ENCODE results near the gene PCNT.

Gene PCNT

DNA sequence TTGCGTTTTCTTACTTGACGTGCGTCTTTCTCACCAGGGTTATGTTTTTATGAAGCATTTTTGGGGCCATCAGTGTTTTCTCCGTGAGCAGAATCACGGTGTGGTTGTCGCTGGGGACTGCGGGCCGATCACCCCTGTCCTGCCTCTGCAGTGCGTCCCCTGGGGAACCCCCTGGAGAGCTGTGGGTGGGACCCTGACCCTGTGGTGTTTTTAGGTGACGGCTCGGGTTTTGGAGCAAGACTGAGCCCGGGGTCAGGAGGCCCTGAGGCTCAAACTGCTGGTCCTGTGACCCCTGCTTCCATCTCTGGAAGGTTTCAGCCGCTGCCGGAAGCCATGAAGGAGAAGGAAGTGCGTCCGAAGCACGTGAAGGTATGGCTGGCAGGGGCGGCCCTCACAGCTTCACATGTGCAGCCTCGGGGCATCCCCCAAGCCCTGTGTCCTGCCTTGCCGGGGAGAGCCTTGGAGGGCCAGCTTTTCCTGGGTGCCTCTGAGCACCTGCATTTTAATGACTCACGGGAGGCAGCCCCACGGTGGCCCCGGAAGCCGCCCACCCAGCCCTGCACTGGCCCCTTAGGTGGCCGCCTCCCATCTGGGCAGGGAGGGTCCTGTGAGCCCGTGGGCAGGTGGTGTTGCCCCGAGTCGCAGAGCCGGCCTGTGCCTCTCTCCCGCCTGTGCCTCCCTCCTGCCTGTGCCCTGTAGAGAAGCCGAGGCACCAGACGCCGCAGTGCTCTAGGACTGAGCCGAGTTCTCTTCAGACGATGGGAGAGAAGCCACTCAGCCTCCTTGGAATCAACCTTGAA is 98.0 kb downstream of the PCNT start:
- H3K9me3 Mint-ChIP-seq: no peaks in the 10 kb centered on the region
- TF ChIP-seq, protein P1, sequence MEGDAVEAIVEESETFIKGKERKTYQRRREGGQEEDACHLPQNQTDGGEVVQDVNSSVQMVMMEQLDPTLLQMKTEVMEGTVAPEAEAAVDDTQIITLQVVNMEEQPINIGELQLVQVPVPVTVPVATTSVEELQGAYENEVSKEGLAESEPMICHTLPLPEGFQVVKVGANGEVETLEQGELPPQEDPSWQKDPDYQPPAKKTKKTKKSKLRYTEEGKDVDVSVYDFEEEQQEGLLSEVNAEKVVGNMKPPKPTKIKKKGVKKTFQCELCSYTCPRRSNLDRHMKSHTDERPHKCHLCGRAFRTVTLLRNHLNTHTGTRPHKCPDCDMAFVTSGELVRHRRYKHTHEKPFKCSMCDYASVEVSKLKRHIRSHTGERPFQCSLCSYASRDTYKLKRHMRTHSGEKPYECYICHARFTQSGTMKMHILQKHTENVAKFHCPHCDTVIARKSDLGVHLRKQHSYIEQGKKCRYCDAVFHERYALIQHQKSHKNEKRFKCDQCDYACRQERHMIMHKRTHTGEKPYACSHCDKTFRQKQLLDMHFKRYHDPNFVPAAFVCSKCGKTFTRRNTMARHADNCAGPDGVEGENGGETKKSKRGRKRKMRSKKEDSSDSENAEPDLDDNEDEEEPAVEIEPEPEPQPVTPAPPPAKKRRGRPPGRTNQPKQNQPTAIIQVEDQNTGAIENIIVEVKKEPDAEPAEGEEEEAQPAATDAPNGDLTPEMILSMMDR (IDR thresholded peaks at IDR 0.05; ENCODE audit: unreplicated experiment in 3 of 3): no peak
- peaks cover 6% of the 10 kb centered on the region for H3K4me1 Mint-ChIP-seq
- H3K27ac Mint-ChIP-seq: no peak overlapping the region
- H3K36me3 Mint-ChIP-seq (ENCODE audit: low read depth): peaks cover 31% of the 10 kb centered on the region
- no peak overlapping the region for H3K4me3 Mint-ChIP-seq
- H3K27me3 Mint-ChIP-seq (ENCODE audit: low read depth): no peaks in the 10 kb centered on the region

DNA sequence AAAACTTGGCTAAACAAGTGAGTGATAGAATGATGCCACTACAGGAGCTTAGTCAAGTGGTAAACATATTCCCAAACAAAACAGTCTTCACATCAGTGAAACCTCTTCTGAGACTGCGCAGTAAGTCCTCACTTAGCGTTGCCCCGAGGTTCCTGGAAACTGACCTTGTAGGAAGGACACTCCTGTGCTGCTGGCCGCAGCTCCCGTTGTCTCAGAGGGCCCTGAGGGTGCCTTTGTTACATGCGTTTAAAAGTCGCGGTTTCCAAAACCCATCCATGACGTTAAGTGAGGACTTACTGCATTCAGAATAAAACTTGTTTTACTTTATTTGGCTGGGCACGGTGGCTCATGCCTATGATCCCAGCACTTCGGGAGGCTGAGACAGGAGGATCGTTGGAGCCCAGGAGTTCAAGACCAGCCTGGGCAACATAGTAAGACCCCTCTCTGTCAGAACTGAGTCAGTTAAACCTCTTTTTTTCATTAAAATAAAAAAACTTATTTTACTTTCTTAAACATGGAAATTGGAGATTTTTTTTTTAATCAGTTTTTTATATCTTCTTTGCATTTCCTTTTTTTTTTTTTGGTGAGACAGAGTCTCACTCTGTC is 98.8 kb downstream of the PCNT start:
- Mint-ChIP-seq H3K27ac (no peak overlapping the region), H3K27me3 (ENCODE audit: low read depth) (no peaks in the 10 kb centered on the region), H3K36me3 (ENCODE audit: low read depth) (peaks cover 31% of the 10 kb centered on the region), H3K9me3 (no peaks in the 10 kb centered on the region), H3K4me3 (no peak overlapping the region), H3K4me1 (peaks cover 9% of the 10 kb centered on the region)
- TF ChIP-seq, protein P1 (IDR thresholded peaks at IDR 0.05; ENCODE audit: unreplicated experiment in 3 of 3): no peak

DNA sequence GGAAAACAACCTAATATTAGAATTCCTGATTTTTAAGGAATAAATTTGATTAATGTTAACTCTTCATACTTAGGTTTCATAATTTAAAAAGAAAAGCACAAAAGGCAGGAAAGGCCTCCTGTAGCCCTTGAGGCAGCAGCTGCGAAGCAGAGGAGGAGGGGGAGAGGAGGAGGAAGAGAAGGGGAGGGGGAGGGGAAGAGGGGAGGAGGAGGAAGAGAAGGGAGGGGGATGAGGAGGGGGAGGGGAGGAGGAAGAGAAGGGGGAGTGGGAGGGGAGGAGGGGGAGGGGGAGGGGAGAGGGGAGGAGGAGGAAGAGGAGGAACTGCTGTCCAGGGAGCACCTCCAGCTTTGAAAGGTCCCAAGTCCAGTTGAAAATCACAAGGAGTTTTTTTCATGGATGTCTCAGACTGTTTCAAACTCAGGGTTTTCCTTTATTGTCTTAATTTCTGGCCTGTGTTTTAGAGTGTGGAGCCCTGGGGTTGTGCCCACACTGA is 99.6 kb downstream of the PCNT start:
- TF ChIP-seq, protein P1 (IDR thresholded peaks at IDR 0.05; ENCODE audit: unreplicated experiment in 3 of 3): no peak
- H3K9me3 Mint-ChIP-seq: no peaks in the 10 kb centered on the region
- no peaks in the 10 kb centered on the region for H3K27me3 Mint-ChIP-seq (ENCODE audit: low read depth)
- peaks cover 22% of the 10 kb centered on the region for H3K36me3 Mint-ChIP-seq (ENCODE audit: low read depth)
- H3K4me3 Mint-ChIP-seq: no peak overlapping the region
- H3K27ac Mint-ChIP-seq: no peak overlapping the region
- H3K4me1 Mint-ChIP-seq: peaks cover 9% of the 10 kb centered on the region

DNA sequence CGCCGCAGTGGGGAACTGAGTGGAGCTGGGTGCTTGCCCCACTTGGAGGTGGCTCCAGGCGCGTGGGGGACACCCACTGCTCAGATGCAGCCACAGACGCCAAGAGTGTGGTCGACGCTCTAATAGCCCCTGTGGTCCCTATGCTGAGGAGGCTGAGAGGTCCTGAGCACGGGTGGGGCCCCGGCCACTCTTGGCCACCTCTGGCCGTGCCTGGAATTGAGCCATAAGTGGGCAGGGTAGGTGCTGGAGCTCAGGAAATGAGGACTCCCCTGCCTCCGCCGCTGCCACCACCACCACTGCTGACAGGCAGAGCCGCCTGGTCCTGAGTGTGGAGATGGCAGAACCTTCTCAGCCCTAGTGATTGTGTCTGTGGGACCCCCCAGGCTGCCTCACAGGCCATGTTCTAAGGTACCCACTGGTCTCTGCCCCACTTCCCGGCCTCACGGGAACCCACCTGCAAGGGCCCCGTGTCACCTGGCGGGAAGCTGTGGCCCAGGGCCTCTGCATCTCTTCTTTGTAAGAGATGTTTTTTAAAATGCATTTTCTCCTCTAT is 100.2 kb downstream of the PCNT start:
- TF ChIP-seq, protein P1 (IDR thresholded peaks at IDR 0.05; ENCODE audit: unreplicated experiment in 3 of 3): no peak
- no peak overlapping the region for H3K27ac Mint-ChIP-seq
- no peak overlapping the region for H3K4me3 Mint-ChIP-seq
- H3K36me3 Mint-ChIP-seq (ENCODE audit: low read depth): peaks cover 18% of the 10 kb centered on the region
- peaks cover 9% of the 10 kb centered on the region for H3K4me1 Mint-ChIP-seq
- no peaks in the 10 kb centered on the region for H3K27me3 Mint-ChIP-seq (ENCODE audit: low read depth)
- no peaks in the 10 kb centered on the region for H3K9me3 Mint-ChIP-seq

DNA sequence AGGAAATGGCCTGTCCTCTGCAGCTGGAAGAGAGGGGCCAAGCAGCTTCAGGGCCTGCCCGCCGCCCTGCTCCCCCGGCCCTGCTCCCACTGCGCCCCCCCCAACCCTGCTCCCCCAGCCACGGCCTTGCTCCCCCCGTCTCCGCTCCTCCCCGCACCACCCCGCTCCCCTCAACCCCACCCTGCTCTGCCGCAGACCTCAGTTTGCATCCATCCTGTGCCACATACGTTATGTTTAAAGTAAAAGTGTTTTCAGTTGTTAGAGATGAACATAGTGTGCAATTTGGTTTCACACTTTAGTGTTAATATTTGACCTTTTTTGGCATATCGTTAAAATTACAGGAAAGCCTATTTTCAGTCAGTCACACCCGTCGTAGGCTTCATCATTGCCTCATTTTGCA is 100.7 kb downstream of the PCNT start:
- Mint-ChIP-seq H3K27me3 (ENCODE audit: low read depth) (no peaks in the 10 kb centered on the region), H3K4me3 (no peak overlapping the region), H3K4me1 (peaks cover 9% of the 10 kb centered on the region), H3K36me3 (ENCODE audit: low read depth) (peaks cover 18% of the 10 kb centered on the region), H3K27ac (peak overlapping the region; percentile 27 to 69 (median 34)), H3K9me3 (no peaks in the 10 kb centered on the region)
- TF ChIP-seq, protein P1 (IDR thresholded peaks at IDR 0.05; ENCODE audit: unreplicated experiment in 3 of 3): no peak
